ENCODE measurements around the gene C1QA. TPM values are rescaled to one million over a fixed set of nuclear protein-coding genes. Genes with fewer than 3 reads are reported as not detected.

C1QA gene
- total RNA-seq, 4 donors from 2014 or later, result 11.7 to 49.4 (median 28.1) TPM

- WGBS, 2 donors, result 29 to 40% methylated on average over 14 to 38 of the region's 38 CpGs
- no peak for DNase-seq (ENCODE audit: low spot score in 2 of 2)
- intact Hi-C loops (cut with DNase I; ENCODE audit: low total_unique reads), result no loop called here
- no peak for TF ChIP-seq CTCF (IDR thresholded peaks at IDR 0.05)
- H3K4me3 ChIP-seq (ENCODE audit: low read depth, poor library complexity, severe bottlenecking), result no peak overlapping the region
These were observed 43.3 kb upstream of the C1QA start for GRCh38 chr1:22592919-22593790.

GRCh38 chr1:22594396-22594795, 42.0 kb upstream of the C1QA start:
- intact Hi-C loops (cut with DNase I; ENCODE audit: low total_unique reads), result no loop called here
- DNase-seq (ENCODE audit: low spot score in 2 of 2), result no peak
- H3K4me3 ChIP-seq (ENCODE audit: low read depth, poor library complexity, severe bottlenecking), result no peak overlapping the region
- no peak for TF ChIP-seq CTCF (IDR thresholded peaks at IDR 0.05)
- no peak for TF ChIP-seq POLR2A (IDR thresholded peaks at IDR 0.05)
- 78 to 84% methylated on average over 10 of the region's 10 CpGs for WGBS, 2 donors

GRCh38 chr1:22595108-22595507, 41.3 kb upstream of the C1QA start:
- intact Hi-C loops (cut with DNase I; ENCODE audit: low total_unique reads), result no loop called here
- 56 to 61% methylated on average over 7 of the region's 7 CpGs for WGBS, 2 donors
- H3K4me3 ChIP-seq (ENCODE audit: low read depth, poor library complexity, severe bottlenecking), result no peak overlapping the region
- TF ChIP-seq CTCF (IDR thresholded peaks at IDR 0.05), result no peak
- TF ChIP-seq POLR2A (IDR thresholded peaks at IDR 0.05), result no peak
- no peak for DNase-seq (ENCODE audit: low spot score in 2 of 2)

GRCh38 chr1:22597301-22597965, 39.0 kb upstream of the C1QA start:
- intact Hi-C loops (cut with DNase I; ENCODE audit: low total_unique reads), result no loop called here
- 80 to 81% methylated on average over 22 to 28 of the region's 30 CpGs for WGBS, 2 donors
- TF ChIP-seq POLR2A (IDR thresholded peaks at IDR 0.05) (no peak), CTCF (IDR thresholded peaks at IDR 0.05) (no peak)
- no peak overlapping the region for H3K4me3 ChIP-seq (ENCODE audit: low read depth, poor library complexity, severe bottlenecking)
- no peak for DNase-seq (ENCODE audit: low spot score in 2 of 2)

GRCh38 chr1:22597996-22598395, 38.4 kb upstream of the C1QA start:
- H3K4me3 ChIP-seq (ENCODE audit: low read depth, poor library complexity, severe bottlenecking), result no peak overlapping the region
- TF ChIP-seq CTCF (IDR thresholded peaks at IDR 0.05) (no peak), POLR2A (IDR thresholded peaks at IDR 0.05) (no peak)
- intact Hi-C loops (cut with DNase I; ENCODE audit: low total_unique reads), result no loop called here
- 74% methylated on average over 7 to 8 of the region's 8 CpGs for WGBS, 2 donors
- no peak for DNase-seq (ENCODE audit: low spot score in 2 of 2)
